Activated B cell treated with CpG ODN at 0.5 μM for 24 hours (primary cell): Measurements from ENCODE around the gene MAN2C1. TPM values are rescaled to one million over a fixed set of nuclear protein-coding genes. Genes with fewer than 3 reads are reported as not detected.

Experiments
- ATAC-seq: fragments of 200-7000 bp; cut with Tn5 transposase; one replicate; pipeline ENCODE4 v1.10.0; 2021; ENCODE audit warnings: low read depth, mild to moderate bottlenecking, moderate library complexity
- CTCF ChIA-PET: fragments of 350-600 bp; sonication (Branson Sonifier 250); formaldehyde crosslinking; loops from one replicate; lab custom pipeline; 2021; ENCODE audit warnings: antibody characterized with exemption; lab: Charles Lee
- POLR2A ChIA-PET: fragments of 350-600 bp; sonication (Branson Sonifier 250); formaldehyde crosslinking; loops from one replicate; lab custom pipeline; 2021; ENCODE audit warnings: antibody characterized with exemption; lab: Charles Lee
- DNase-seq: peaks from one replicate; pipeline ENCODE4 v3.0.0; 2022
- H3K27ac Mint-ChIP-seq: one replicate; pipeline ENCODE4 v1.8.0; 2020; ENCODE audit warnings: mixed read lengths
- H3K27me3 Mint-ChIP-seq: one replicate; pipeline ENCODE4 v1.8.0; 2021; ENCODE audit warnings: mixed read lengths
- H3K36me3 Mint-ChIP-seq: one replicate; pipeline ENCODE4 v1.8.0; 2021; ENCODE audit warnings: low read depth, mixed read lengths
- H3K4me1 Mint-ChIP-seq: one replicate; pipeline ENCODE4 v1.8.0; 2021; ENCODE audit warnings: mixed read lengths
- H3K4me3 Mint-ChIP-seq: one replicate; pipeline ENCODE4 v1.8.0; 2020; ENCODE audit warnings: mild to moderate bottlenecking, mixed read lengths
- H3K9me3 Mint-ChIP-seq: one replicate; pipeline ENCODE4 v1.8.0; 2020; ENCODE audit warnings: mixed read lengths
- intact Hi-C: fragments of 100-400 bp; cut with micrococcal nuclease; formaldehyde crosslinking; loops from one replicate; pipeline ENCODE4 v1.15.1; 2024
- total RNA-seq: library from RNA; stranded (reverse); gene quantifications from 2 replicates; pipeline ENCODE4 v1.2.3, GENCODE V29; 2022
- TF ChIP-seq, protein P1 (sequence below): fragments of 200-600 bp; IDR thresholded peaks from one replicate; pipeline ENCODE4 v1.8.0; 2022; ENCODE audit warnings: antibody characterized with exemption, mild to moderate bottlenecking

Gene MAN2C1
- 187 and 213 TPM in 2 replicates for total RNA-seq

DNA sequence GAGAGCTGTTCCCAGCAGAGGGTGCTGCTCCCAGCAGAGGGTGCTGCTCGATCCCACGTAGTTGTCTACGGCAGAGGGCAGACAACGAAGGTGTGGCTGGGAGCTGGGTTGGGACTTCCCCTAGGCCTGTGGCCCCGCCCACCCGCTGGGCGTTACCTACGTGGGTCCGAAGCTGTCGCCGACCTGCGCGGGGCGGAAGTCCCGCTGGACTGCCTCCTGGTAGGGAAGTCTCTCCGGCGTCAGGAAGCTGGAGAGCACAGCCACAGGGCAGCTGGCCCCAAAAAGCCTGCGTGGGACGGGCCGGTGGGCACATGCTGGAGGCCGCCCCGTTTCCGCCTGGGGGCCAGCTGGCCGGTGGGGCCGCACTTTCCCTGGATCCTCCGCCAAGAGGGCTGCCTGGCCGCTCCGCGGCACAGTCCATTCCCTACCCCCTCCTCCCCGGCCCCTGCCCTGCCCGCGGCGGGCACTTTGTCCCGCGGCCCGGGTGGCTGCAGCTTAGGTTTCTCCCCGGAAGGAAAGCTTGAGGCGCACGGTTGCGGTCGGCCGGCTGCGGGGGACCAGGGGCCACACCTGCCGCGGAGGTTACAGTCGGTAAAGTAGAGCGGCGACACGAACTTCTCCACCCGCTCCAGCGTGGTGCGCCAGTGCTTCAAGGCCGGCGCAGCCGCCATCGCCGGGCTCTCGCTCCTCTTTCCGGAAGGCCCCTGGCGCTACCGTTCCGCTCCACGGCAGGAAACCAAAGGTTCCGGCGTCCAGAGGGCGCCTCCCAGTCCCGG is at the start of gene MAN2C1:
TSS of gene MAN2C1 (minus strand) at position 695 of the 776 bp plus-strand sequence. CDS start at position 671, 24 bp downstream.
- Mint-ChIP-seq H3K27ac (peak within 1 kb of the TSS; percentile 92), H3K9me3 (no peaks in the 10 kb centered on the region), H3K36me3 (peaks cover 57% of the 10 kb centered on the region), H3K4me3 (peak within 1 kb of the TSS; percentile 90), H3K27me3 (no peaks in the 10 kb centered on the region), H3K4me1 (peaks cover 26% of the 10 kb centered on the region)
- ATAC-seq (peak; percentile 93), DNase-seq (peak; percentile 92)
- ChIA-PET CTCF (interaction anchor here (0.6 to 3.1 kb wide), 30 partner anchors 8 to 434 kb away, joined by 3 to 29 read pairs (median 5); partner anchors contain the start of genes IMP3, NEIL1, PTPN9 and SIN3A), POLR2A (interaction anchor here (0.6 to 3.1 kb wide), 35 partner anchors 8 to 1622 kb away, joined by 3 to 78 read pairs (median 5); partner anchors contain the start of genes CLK3, COMMD4, COX5A and IMP3)
- TF ChIP-seq, protein P1, sequence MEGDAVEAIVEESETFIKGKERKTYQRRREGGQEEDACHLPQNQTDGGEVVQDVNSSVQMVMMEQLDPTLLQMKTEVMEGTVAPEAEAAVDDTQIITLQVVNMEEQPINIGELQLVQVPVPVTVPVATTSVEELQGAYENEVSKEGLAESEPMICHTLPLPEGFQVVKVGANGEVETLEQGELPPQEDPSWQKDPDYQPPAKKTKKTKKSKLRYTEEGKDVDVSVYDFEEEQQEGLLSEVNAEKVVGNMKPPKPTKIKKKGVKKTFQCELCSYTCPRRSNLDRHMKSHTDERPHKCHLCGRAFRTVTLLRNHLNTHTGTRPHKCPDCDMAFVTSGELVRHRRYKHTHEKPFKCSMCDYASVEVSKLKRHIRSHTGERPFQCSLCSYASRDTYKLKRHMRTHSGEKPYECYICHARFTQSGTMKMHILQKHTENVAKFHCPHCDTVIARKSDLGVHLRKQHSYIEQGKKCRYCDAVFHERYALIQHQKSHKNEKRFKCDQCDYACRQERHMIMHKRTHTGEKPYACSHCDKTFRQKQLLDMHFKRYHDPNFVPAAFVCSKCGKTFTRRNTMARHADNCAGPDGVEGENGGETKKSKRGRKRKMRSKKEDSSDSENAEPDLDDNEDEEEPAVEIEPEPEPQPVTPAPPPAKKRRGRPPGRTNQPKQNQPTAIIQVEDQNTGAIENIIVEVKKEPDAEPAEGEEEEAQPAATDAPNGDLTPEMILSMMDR: no peak
- intact Hi-C loops: loop anchor here (1.0 kb wide), 6 partner anchors 18 to 315 kb away; partner anchors contain the start of genes COMMD4, IMP3 and NEIL1

DNA sequence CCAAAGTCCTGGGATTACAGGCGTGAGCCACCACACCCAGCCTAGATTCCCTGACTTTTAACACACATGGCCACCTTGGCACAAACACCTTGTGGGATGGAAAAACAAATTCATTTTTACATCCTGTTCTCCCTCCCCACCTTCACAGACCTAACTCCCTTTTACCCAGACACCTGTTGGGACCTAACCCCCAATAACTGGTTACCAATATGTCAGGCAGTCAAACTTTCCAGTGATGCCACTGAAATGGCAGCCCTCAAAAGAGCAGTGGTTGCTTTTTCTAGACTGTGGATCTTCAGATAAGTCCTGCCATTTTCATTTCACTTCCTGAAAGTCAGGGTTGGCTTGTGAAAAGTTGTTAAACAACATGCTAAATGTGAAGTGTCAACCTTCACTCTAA is 48.2 kb upstream of the MAN2C1 start:
- no peak for DNase-seq
- ChIA-PET POLR2A (no interaction called here), CTCF (no interaction called here)
- peaks cover 4% of the 10 kb centered on the region for H3K4me1 Mint-ChIP-seq
- H3K36me3 Mint-ChIP-seq: peaks cover 66% of the 10 kb centered on the region
- no peak overlapping the region for H3K4me3 Mint-ChIP-seq
- TF ChIP-seq, protein P1: no peak
- peak overlapping the region; percentile 35 for H3K27ac Mint-ChIP-seq
- no peaks in the 10 kb centered on the region for H3K9me3 Mint-ChIP-seq
- ATAC-seq: no peak
- intact Hi-C loops: no loop called here
- no peaks in the 10 kb centered on the region for H3K27me3 Mint-ChIP-seq

GRCh38 chr15:75410196-75410595 is 41.8 kb upstream of the MAN2C1 start:
- DNase-seq (no peak), ATAC-seq (no peak)
- Mint-ChIP-seq H3K9me3 (no peaks in the 10 kb centered on the region), H3K4me1 (no peaks in the 10 kb centered on the region), H3K27me3 (no peaks in the 10 kb centered on the region), H3K36me3 (peaks cover 88% of the 10 kb centered on the region), H3K4me3 (no peak overlapping the region), H3K27ac (no peak overlapping the region)
- intact Hi-C loops: no loop called here
- TF ChIP-seq, protein P1: no peak
- POLR2A ChIA-PET: no interaction called here
- CTCF ChIA-PET: no interaction called here

DNA sequence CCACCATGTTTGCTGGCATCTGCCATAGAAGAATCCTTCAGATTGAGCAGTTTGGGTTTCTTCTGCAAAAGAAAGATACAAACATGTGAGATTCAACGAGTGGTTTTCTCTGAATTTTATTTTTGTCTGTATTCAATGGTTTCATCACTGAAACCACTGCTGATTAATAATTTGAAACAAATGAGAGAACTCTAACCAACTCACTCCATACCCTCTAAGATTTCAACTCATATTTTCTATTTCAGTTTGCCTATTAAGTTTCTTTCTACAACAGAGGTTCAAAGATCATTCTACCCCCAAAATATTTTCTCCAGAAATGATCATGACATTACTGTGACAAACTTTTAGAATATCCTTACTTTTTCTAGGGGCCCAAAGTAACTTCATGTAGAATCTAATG is 38.7 kb upstream of the MAN2C1 start:
- POLR2A ChIA-PET: no interaction called here
- intact Hi-C loops: loop anchor here (10.0 kb wide), 1 partner anchor 278 kb away; no protein-coding TSS in a partner anchor

More for the DNA sequence above, 38.7 kb upstream of the MAN2C1 start:
- H3K9me3 Mint-ChIP-seq: no peaks in the 10 kb centered on the region
- no peaks in the 10 kb centered on the region for H3K4me1 Mint-ChIP-seq
- peaks cover 86% of the 10 kb centered on the region for H3K36me3 Mint-ChIP-seq
- H3K4me3 Mint-ChIP-seq: no peak overlapping the region
- H3K27me3 Mint-ChIP-seq: no peaks in the 10 kb centered on the region
- ATAC-seq: no peak
- CTCF ChIA-PET: interaction anchor here (0.5 kb wide), 1 partner anchor 466 kb away, joined by 4 read pairs; no protein-coding TSS in a partner anchor
- H3K27ac Mint-ChIP-seq: no peak overlapping the region
- no peak for DNase-seq
- TF ChIP-seq, protein P1: no peak
